ENCODE results near the gene EML6.
A peak's percentile ranks its signal among the peaks of the same experiment; 100 is the strongest.
"Not testable (repeated sequence)": the region's sequence is repeated elsewhere in the genome, so short reads cannot be mapped to it uniquely, and the experiment has no call there.

Gene EML6

DNA sequence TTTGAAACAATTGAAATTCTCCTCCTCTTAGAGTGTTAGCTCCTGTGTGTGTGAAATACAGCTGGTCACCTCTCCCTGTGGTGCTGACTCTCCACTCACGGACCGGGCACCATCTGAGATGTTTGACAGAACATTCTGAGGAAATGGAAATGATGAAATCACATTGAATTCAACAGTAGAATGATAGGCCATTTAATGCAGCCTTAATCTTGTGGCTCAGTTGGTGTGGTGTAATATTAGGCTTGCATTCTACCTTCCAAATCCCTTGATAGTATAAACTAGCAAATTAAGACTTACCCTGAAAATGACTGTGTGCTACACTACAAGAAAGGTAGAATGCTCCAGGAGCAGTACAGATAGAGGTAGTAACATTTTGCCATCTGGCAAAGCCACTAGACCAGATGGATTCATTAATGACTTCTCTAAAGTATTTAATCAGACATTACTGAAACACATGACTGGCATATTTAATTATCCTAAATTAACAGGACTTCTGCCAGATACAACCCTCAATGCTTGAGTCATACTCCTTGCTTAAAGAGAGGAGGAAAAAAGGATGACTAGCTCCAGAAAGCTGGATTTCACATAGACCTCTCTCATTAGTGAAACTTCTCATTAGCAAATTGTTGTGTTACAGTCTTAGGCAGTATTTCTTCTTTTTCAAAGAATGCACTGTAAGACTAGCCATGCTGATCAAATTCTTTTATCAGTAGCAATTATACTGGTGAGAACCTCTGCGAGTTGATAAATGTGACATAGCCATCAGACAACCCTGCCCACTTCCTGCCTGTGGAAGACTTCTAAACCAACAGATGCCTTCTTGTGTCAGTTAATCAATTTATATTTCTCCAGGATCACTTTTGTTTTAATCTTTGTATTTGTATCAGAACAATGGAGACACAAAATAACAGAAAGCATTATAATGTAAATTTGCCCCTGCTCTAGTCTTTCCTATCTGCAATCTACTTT lies 80.6 kb downstream of the EML6 start:
- DNase-seq (ENCODE audit: low spot score) = peak; percentile 12

DNA sequence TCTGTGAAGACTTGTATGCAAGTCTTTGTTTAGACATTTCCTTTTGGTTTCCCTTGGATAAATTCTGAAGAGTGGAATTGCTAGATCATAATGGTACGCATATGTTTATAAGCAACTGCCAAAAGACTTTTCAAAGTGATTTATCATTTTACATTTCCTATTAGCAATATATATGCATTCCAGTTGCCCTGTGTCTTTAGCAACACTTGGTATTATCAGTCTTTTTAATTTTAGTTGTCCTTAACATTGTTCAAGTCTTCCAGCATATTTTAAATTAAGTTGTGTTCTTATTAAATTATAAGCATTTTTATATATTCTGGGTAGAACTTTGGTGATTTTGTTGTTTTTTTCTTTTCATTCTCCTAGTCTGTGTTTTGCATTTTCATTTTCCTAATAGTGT lies 81.8 kb downstream of the EML6 start:
- no peak for DNase-seq (ENCODE audit: low spot score)

DNA sequence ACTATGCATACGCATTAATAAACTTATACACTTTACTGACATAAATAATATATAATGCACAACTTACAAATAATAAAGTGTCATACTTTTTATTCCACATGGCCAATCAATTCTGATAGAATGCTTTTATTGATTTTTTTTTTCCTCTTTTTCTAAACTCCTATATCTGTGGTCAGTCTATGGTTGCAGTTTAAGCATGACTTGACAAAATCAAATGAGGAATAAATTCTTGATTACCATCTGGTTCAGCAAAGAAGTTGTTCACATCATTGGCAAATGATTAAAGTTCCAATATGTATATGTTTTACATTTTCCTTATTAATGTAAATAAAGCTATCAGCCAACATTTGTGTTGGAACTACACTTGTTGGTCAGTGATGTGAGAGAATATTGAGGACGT lies 83.5 kb downstream of the EML6 start:
- no peak for DNase-seq (ENCODE audit: low spot score)

DNA sequence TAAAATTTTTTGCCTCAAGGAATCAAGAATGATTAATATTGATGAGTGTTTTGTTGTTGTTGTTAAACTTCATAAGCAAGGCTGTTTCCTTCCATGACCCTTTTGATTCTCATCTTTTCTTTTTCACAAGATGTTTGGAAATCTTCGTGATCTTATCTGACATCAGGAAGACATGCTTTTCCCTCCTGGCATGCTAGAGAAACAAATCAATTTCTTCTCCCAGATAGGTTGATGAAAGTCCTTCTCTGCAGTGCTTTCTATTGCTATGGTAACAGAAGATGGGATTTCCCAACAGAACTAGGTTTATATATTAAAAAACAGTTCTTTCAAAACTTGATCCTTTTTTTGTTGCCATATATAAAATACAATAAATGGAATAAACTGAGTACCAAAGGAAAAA lies 85.2 kb downstream of the EML6 start:
- DNase-seq (ENCODE audit: low spot score) = no peak

DNA sequence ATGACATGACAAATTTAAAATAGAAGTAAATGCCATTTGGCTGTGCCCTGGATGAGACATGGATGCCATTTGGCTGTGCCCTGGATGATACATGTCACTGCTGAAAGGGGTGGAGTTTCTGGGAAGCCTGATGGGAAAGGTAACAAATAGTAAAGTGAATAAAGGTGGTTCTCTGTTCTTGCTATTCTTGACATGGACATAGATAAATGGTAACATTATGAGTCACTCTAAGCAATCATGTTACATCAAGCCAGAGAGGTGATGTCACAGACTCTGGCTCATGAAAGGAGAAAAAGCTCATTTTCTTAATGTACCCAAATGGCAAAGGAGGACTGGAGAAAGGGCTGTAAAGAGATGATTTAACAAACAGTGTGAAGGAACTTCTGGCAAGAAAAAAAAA lies 86.4 kb downstream of the EML6 start:
- DNase-seq (ENCODE audit: low spot score) = no peak

DNA sequence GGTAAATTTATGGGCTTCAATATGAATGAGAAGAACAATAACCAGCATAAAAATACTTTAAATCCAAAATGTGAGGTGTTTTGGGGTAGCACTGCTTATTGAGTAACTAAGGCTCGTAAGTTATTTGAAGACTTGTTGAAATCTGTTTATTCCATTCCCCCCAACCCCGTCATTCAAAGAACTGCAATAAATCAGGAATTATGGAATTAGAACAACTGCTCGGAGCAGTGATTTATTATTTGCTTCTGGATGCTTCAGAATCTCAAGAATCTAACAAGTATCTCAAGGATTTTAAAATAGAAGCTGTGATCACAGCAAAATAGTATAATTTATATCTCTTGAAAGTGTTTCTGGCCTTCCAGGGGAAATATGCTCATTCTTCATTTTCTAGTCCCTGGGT lies 86.8 kb downstream of the EML6 start:
- DNase-seq (ENCODE audit: low spot score) = no peak

DNA sequence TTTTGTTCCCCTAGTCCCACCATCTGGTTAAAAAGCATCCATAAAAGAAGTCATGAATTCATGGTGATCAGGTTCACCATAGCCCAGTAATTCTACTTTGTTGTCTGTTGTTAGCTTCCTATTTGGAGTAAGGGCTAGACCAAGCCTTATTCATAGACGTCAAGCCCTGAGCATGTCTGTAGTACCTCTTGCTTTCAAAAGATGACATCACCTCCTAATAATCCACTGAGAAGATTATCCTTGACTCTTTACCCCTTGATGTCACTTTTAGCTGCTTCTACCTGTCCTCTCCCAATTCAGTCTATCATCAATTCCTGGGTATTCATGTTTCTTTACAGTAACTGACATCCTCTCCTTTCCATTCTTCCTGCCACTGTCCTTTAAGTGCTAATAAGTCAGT lies 90.1 kb downstream of the EML6 start:
- no peak for DNase-seq (ENCODE audit: low spot score)

DNA sequence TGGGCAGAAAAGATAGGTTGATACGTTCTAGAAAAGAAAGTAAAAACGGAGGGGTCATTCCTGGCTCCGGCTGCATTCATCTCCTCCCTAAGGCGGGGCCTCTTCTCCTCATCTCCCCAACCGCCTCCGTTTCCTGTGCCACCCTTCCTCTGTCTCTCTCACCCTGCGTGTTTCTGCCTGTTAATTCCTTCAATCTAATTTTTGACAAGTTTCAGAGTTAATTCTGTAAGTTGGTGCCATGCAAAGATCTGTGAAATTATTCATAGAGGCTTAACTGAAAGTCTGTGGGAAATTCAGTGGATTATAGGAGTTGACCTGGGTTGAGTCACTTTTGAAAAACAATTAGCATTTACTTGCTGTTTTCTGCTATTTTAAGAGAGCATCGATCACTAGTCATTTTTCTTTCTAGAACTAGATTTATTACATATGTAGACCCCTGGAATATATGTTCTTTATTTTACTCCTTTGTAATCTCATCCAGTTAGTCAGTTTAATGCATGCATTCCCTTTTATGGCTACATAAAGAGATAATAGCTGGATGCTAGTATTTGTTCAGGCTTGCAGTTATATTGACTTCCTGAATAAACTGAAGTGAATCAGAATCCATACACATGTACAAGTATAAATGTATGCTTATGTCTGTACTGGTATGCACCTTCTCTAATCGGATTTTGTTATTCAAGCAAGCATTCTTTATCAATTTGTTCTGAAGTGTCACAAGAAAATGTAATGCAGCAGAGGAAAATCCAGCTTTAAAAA lies 91.1 kb downstream of the EML6 start:
- no peak for DNase-seq (ENCODE audit: low spot score)

DNA sequence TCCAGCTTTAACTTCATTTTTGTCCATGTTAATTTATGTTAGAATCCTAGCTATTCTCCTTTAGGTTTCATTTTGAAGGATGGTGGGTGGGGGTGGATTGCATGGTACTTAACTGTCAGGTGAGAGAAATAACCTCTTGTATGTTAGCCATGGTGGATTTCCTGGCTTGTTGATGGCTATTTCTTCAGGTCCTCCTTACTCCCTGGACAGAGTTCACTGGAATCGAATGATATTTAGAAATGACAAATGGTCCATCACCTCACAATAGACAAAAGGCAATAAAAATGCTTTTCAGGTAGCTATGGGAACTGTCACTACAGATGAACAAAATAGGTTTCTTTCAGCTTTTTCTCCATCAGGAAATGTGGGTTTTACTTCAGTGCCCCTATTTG lies 91.7 kb downstream of the EML6 start:
- DNase-seq (ENCODE audit: low spot score) = no peak

DNA sequence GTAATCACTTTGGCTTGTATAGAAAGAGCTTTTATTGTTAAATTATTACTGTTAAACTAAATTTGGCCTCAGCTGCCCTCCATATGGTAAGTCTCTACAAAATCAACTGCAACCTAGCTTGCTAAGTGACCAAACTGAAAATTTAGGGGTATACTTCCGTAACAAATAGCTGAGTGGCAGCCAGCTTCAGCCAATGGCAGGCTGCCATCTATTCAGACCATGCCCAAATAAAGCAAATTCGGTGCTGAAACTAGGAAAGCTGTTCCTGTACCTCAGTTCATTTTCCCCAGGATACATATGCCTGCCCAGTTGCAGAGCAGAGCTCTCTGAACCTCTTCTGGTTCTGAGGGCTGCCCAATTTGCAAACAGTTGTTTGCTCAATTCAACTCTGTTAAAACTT lies 94.8 kb downstream of the EML6 start:
- DNase-seq (ENCODE audit: low spot score) = no peak

DNA sequence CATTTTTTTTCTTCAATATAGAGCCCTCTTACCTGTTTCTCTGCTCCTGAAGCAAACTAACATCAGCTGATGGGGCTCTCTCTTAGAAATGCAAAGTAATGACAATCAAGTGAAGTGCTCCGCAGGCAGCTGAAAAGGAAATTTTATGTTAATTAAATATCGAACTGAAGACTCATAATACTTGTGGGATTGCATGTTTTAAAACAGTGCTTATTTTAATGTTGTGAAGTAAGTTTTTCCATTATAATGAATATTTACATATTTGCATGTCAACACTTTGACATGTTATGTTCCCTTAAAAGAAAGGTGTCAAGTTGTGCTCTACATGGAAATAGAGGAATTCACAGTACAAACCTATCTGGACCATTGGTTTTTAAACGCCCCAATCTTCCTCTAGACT lies 97.1 kb downstream of the EML6 start:
- no peak for DNase-seq (ENCODE audit: low spot score)

DNA sequence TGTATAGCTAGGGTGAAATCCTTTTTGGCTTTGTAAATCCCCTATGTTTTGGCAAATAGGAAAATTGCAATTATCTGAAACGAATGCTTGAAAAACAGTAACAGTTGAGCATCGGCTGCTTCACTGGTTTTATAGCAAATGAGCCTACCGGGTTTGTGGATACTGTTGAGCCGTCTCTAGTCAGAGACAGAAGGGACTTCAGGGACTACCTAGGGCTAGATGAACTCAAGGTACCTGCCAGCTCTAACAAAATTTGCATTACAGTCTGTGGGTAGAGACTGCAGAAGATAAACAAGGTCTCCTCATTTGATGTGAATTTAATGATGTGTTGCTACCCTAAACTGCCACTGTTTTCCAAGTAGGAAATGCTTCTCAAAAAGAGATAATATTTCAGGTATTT lies 101.1 kb downstream of the EML6 start:
- no peak for DNase-seq (ENCODE audit: low spot score)

DNA sequence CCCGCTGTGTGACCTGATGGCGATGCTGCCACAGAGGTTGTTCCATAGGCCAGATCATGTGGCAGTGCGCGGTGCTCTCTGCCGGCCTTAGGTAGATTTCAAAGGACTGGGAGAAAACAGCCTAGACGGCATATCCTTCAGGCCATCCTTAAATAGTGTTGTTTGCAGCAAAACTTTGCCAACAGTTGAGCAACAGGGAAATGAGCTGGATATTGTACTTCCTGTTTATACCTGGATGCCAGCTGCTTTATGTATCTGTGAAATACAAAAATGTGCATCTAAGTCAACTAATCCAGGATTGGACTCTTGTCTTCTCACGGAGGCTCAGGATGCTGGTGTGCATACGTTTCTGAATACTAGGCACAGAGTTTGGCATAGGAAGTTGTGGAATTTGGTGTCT lies 107.1 kb downstream of the EML6 start:
- DNase-seq (ENCODE audit: low spot score) = no peak

DNA sequence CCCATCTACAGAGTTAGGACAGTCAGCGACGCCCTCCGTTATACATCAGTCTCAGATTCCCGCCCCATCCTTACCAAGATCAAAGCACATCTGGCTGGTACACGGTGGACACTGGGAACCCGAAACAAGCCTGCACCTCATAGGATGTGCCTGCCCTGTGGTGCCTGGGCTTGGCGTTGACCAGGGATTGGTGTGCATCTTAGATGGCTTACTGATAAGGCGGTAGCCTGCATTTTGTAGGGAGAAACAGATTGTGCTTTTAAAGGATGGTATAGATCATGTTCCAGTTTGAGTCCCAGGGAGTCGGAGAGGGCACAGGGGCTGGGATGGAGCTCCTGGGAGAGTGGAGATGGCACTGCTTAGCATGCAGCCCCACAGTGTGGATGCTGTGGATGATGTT lies 108.0 kb downstream of the EML6 start:
- DNase-seq (ENCODE audit: low spot score) = no peak

DNA sequence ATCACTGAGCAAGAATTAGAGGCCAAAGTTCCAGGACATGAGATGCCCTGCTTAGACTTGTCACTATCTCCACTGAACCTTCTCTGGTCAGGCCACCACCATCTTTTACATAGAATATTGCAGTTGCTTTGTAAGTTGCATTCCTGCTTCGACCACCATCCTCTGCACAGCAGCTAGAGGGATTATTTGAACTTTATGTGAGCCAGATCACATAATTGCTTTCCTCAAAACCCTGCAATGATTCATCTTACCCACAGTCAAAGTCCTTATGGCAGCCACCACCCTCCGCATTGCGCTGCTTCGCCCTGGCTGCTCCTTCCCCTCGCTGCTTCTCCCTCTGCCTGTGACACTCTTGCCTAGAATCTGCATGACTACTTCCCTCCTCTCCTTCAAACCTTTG lies 111.3 kb downstream of the EML6 start:
- DNase-seq (ENCODE audit: low spot score) = no peak

DNA sequence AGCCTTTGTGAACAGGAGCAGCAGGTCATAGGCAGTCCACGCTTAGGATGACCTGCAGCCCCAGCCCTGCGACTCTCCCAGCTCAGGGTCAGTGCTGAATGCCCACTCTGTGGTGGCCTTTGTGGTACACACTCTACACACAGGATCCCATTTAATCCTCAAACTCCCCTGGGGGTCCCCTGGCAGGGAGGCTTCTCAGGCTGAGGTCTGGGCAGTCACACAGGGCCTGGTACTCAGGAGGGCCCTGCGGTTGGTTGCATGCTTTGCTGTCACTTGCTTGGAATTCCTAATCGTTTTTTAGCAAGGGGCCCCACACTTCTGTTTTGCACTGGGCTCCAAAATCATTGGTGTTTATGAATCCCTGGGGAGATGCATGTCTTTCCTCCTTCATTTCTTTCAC lies 113.0 kb downstream of the EML6 start:
- DNase-seq (ENCODE audit: low spot score) = no peak

DNA sequence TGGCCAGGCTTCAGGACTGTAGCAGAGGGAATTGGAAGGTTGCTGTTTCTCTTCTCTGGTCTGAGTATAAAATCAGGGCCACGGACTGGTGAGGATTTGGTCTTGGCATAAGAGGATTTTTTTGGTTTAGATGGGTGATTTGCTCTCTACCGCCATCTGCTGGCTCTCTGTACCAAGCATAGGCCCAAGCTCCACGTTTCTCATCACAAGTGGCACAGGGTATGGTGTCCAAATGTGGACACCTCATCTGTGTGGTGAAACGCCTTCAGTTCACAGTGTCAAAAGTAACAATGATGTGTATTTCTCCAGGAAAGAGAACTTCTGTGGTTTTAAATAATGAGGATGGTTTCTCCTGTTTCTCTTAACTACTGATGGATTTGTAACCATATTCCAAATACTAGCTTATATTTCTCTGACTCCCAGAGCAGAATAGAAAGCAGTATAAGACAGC lies 115.1 kb downstream of the EML6 start:
- DNase-seq (ENCODE audit: low spot score) = peak; percentile 88

DNA sequence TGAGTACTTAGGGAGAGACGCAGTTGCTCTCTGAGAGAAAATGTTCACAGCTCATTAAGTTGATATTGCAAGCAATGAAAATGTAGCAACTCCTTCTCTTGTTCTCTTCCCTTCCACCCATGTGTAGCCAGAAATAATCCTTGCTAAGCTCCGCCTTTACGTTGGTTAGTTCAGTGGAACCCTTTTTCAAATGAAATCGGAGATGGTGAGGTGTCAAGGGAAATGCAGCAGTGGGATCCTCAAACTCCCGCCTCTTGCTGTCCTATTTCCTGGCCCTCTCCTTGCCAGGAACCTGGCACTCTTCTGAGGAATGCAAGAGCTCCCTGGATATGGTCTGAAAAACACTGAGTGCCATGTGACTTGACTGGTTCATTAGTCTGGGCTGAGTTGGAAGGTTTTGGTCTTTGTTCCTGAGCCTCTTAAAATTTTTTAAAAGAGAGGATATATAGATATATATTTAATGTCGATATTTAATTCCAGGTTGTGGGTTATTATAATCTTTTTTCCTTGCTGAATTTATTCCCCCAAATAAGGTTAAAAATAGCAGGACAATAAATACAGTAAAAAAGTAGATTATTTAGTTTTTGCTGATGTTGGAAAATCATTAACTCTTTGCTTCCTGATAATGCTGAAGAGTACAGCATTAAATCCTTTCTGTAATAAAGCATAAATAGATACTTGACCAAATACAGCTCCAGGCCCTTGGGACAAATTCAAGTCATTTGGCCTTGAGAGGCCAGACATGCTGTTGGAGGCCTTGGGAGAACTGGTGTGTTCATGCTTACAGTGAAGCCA lies 116.2 kb downstream of the EML6 start:
- DNase-seq (ENCODE audit: low spot score) = peak; percentile 40

DNA sequence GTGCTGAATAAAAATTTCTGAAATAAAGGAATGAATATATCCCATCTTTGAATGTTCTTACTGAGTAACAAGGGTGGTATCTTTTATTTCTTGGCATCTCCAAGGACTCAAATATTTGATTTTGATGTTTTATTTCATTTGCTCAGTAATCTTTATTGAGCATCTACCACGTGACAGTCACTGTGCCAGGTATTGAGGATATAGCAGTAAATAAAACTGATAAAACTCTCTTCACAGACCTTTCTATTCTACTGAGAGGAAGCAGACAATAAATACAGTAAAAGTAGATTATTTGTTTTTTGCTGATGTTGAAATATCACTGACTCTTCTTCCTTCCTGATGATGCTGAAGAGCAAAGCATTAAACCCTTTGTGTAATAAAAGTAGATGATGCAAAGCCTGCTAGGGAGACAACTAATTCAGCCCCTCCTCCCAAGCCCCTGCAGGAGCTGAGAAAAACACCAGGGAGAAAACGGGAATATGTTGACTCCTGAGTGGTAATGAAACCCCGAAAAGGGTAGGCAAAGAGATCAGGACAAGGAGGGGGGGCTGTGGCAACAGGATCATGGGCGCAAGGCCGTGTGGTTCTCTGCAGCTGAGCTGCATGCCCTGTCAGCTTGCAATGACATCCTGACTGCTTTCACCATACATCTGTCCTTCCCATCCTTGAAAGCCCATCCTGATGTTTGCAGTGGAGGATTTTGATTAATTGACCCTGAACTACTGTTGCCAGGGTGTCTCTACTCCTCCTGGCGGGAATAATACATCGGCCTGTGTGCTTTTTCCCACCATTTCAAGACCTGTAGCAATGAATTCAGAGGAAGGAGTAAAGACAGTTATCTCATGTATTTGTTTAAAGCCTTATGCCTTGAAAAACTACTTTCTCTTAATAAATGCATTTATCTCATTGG lies 117.4 kb downstream of the EML6 start:
- DNase-seq (ENCODE audit: low spot score) = no peak

DNA sequence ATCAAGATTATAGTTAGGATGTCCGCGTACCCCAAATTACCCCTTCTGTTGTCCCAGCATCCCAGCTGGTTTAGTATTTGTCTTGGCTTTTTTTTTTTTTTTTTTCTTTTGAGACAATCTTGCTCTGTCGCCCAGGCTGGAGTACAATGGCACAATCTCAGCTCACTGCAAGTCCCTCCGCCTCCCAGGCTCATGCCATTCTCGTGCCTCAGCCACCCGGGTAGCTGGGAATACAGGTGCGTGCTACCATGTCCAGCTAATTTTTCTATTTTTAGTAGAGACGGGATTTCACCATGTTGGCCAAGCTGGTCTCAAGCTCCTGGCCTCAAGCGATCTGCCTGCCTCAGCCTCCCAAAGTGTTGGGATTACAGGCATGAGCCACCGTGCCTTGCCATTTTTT lies 118.0 kb downstream of the EML6 start:
- not testable (repeated sequence) for DNase-seq (ENCODE audit: low spot score)

DNA sequence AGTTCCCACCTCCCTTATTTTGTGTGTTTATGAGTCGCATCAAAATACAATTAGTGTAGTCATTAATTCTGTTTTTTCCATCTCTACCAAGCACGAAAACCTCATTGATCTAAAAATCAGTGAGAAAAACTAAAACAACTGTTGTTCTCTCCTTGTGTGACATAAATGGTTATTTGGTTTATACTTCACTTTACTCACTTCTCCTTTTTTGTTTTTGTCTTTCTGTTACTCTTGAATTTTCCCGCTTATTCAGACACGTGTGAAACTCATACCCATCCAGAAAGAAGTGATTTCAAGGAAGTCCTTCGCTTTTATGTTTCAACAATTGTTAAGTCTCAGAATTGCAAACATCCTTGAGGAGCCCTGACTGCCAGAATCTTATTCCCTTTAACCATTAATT lies 121.6 kb downstream of the EML6 start:
- no peak for DNase-seq (ENCODE audit: low spot score)
